Activated CD4-positive, alpha-beta T cell treated with anti-CD3 and anti-CD28 coated beads, Interleukin-2, amount 50 U/mL, for 1 hour (primary cell): Measurements from ENCODE around the gene ZSWIM6.

Source experiments
- DNase-seq: peaks from one replicate; pipeline ENCODE4 v3.0.0-alpha.2; 2020

Gene ZSWIM6

GRCh38 chr5:61331407-61332357 lies at the start of gene ZSWIM6:
Gene ZSWIM6, plus strand, starts transcription at chr5:61332258. Its CDS starts 15 bp downstream, at chr5:61332273.
- DNase-seq = peak; percentile 99

DNA sequence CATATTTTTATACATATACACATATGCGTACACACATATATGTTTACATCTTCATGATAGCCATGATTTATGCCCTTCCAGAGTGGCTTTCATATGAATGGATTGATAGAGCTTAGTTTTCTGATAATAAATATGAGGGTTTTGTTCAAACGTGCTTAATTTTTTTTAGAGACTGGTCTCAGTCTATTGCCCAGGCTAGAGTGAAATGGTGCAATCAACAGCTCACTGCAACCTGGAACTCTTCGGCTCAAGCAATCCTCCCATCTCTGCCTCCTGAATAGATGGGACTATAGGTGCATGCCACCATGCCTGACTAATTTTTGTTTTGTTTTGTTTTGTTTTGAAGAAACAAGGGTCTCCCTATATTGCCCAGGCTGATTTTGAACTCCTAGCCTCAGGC lies 48.6 kb upstream of the ZSWIM6 start:
- no peak for DNase-seq

DNA sequence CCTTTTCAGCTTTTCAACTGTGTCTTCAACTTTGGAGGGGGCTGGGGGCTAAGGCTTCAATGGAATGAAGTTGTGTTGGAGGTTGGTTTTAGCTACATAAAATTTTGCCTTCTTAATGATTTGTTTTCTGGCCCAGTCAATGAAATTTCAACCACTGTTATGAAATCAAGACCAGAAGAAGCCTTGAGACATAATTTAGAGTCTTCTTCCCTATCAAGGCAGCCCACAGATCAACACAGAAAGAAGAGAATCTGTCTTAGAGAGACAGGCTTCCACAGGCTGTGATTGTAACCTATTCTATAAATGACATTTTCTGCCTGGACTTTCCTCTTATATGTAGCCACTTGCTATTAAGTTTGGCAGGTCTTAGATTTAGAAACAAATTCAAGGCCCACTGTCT lies 46.5 kb upstream of the ZSWIM6 start:
- DNase-seq = no peak

GRCh38 chr5:61286446-61287132 lies 45.5 kb upstream of the ZSWIM6 start:
- DNase-seq = no peak

- no peak for DNase-seq
These were observed 44.6 kb upstream of the ZSWIM6 start for GRCh38 chr5:61287474-61287873.

GRCh38 chr5:61289241-61289640 lies 42.8 kb upstream of the ZSWIM6 start:
- no peak for DNase-seq

GRCh38 chr5:61289669-61290306 lies 42.3 kb upstream of the ZSWIM6 start:
- DNase-seq = no peak

DNA sequence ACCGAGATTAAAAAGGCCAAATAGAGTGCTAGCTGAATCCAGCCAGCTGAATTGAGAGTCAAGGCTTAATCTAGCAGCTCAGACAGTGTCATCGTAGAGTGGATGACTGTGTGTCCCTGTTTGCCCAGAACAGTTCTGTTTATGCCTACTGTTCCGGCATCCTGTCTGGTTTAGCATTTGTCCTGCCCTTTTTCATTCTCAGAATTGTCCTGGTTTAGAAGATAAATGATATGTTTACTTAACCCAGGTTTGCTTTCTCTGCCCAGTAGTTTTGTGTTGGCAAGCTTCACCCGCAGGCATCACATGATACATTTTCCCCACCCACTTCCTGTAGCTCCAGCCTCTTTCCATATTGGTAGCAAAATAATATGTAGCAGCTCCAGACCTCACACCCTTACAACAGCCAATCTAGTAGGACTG lies 41.3 kb upstream of the ZSWIM6 start:
- no peak for DNase-seq

GRCh38 chr5:61292062-61292657 lies 39.9 kb upstream of the ZSWIM6 start:
- DNase-seq = no peak

- no peak for DNase-seq
These were observed 39.0 kb upstream of the ZSWIM6 start for GRCh38 chr5:61293071-61293470.

GRCh38 chr5:61293873-61294272 lies 38.2 kb upstream of the ZSWIM6 start:
- no peak for DNase-seq

- no peak for DNase-seq
These were observed 36.7 kb upstream of the ZSWIM6 start for GRCh38 chr5:61295365-61295764.

- DNase-seq = no peak
These were observed 34.0 kb upstream of the ZSWIM6 start for GRCh38 chr5:61298066-61298465.

DNA sequence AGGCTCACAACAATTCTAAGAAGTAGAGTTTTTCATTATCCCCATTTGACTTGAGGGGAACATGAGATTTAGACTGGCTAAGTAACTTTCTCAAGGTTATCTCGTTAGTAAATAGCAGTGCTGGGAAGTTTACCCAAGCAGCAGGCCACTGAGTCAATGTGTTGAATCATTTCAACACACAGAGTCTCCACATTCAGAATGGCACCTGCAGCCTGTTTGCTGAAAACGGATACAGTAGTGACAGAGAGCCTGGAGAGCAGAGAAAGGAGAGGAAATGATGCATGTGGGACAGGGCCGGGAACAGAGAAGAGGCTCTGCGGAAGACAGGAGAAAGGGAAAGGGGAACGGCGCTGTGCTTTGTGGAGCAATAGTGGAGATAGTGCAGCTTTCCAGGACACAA lies 33.5 kb upstream of the ZSWIM6 start:
- no peak for DNase-seq

- no peak for DNase-seq
These were observed 32.8 kb upstream of the ZSWIM6 start for GRCh38 chr5:61299261-61299681.

DNA sequence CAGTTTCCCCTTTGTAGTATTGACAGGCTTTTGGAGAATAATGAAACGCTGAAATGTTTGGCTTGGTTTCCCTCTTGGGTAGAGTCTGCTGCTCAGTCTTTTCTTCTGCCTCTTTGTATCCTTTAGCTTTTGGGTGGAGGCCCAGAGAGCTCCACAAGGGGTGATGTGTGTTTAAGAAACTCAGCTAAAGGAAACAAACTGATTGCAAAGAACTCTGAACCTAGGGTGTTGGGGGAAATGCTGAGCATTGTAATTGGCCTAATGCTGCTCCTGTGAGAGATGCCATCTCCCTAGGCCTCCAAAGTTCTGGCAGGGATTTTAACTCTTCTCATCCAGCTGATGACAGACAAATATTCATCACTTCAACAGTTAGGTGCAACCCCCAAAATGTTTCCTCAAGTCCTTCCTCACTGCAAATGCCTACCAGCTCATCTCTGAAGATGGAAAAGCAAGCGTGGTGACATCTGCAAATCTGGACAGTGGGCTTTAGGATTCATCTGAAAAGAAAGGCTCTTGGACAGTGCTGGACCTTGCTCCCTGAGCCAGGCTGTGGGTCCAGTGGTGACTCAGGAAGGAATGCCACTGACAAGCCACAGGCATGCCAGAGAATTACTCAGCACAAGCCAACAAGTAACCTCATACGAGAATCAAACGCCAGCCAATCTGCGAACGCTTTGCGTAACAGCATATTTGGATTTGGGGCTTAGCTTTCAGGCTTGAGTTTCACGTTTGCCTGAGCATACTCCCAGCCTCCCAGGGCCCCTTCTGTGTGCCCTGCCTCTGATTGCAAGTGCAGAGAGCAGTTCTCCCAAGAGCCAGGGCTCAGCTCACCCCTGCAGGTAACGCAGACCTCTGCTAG lies 30.5 kb upstream of the ZSWIM6 start:
- no peak for DNase-seq

GRCh38 chr5:61302200-61302563 lies 29.9 kb upstream of the ZSWIM6 start:
- no peak for DNase-seq

- no peak for DNase-seq
These were observed 28.7 kb upstream of the ZSWIM6 start for GRCh38 chr5:61303346-61303745.

DNA sequence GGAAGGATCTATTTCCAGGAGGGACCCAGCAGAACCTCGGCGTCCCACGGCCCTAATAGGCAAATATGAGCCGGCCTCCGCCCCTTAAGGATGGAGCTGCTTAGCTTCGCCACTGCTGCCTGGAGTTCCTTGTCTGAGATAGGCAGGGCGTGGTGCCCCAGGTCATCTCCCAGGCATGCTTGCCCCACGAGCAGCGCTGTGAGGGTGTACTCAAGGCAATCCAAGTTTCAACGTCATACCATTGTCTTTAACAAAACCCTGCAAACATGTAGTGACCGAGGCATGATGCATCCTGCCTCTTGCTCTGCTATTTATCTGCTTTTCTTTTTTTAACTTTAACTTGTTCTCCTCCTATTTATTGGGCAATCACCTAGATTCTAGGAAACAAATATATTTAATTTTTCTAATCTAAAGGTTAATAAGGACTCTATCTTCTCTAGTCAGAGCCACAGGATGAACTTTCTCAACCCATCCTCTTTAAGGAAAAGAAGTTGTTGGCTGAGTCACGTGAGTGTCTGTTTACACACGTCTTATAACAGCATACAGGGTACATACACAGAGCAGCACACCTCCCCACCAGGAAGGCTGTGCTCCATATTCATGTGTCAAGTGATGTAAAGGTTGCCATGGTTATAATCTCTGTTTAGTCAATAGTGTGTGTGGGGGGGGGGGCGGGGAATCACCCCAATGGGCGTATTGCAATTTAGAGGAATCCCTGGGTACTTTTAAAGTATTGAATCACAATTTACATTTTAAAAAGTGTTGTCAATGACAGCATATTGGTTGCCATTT lies 27.3 kb upstream of the ZSWIM6 start:
- no peak for DNase-seq

GRCh38 chr5:61306531-61307131 lies 25.4 kb upstream of the ZSWIM6 start:
- DNase-seq = no peak

- DNase-seq = no peak
These were observed 24.9 kb upstream of the ZSWIM6 start for GRCh38 chr5:61307191-61307590.
